CD4-positive, alpha-beta T cell (primary cell): ENCODE measurements around the gene UBE2F. TPM values are rescaled to one million over a fixed set of nuclear protein-coding genes. Genes with fewer than 3 reads are reported as not detected.

Source experiments
- ATAC-seq: fragments of 200-7000 bp; cut with Tn5 transposase; one replicate; pipeline ENCODE4 v1.10.0; 2022; ENCODE audit warnings: mild to moderate bottlenecking; ENCODE audit not compliant: poor library complexity
- CTCF ChIA-PET: fragments of 350-600 bp; sonication (Branson Sonifier 250); formaldehyde crosslinking; loops from one replicate; lab custom pipeline; 2021; ENCODE audit warnings: antibody characterized with exemption, inconsistent platforms; lab: Charles Lee
- POLR2A ChIA-PET: fragments of 350-600 bp; sonication (Branson Sonifier 250); formaldehyde crosslinking; loops from one replicate; lab custom pipeline; 2021; ENCODE audit warnings: antibody characterized with exemption, inconsistent platforms; lab: Charles Lee
- DNase-seq, 14 experiments: peaks; one replicate each; pipeline ENCODE4 v3.0.0-alpha.2; 2013 to 2020; ENCODE audit warnings: mixed read lengths in 2 of 14
- H3K27ac ChIP-seq, 2 donors: one replicate each; pipeline versions ENCODE4 v1.5.1 to v1.7.0; 2013; ENCODE audit warnings: low read length in 2 of 2, low read depth in 1 of 2, mild to moderate bottlenecking in 1 of 2
- H3K27me3 ChIP-seq, 2 experiments: 1 replicate in 1 of 2; 2 replicates in 1 of 2; pipeline versions ENCODE4 v1.6.1 to v1.7.0; 2013; ENCODE audit warnings: low read length in 2 of 2, control low read depth in 1 of 2, mild to moderate bottlenecking in 1 of 2, moderate library complexity in 1 of 2; ENCODE audit not compliant: insufficient read depth in 2 of 2, control insufficient read depth in 1 of 2
- H3K36me3 ChIP-seq: one replicate; pipeline ENCODE4 v1.6.1; 2013; ENCODE audit warnings: low read length, control low read depth; ENCODE audit not compliant: insufficient read depth
- H3K4me1 ChIP-seq: one replicate; pipeline ENCODE4 v1.6.1; 2013; ENCODE audit warnings: low read length, control low read depth; ENCODE audit not compliant: insufficient read depth
- H3K4me3 ChIP-seq: one replicate; pipeline ENCODE4 v1.5.1; 2013; ENCODE audit warnings: mild to moderate bottlenecking, low read length, moderate library complexity
- H3K9me3 ChIP-seq, 2 experiments: 1 replicate in 1 of 2; 2 replicates in 1 of 2; pipeline versions ENCODE4 v1.6.1 to v1.7.0; 2013; ENCODE audit warnings: low read length in 2 of 2, mild to moderate bottlenecking in 2 of 2, control low read depth in 1 of 2, moderate library complexity in 1 of 2; ENCODE audit not compliant: control insufficient read depth in 1 of 2, insufficient read depth in 1 of 2
- H3K27ac Mint-ChIP-seq: one replicate; pipeline ENCODE4 v1.8.0; 2020; ENCODE audit warnings: mixed read lengths
- H3K27me3 Mint-ChIP-seq: one replicate; pipeline ENCODE4 v1.8.0; 2021; ENCODE audit warnings: mixed read lengths
- H3K36me3 Mint-ChIP-seq: one replicate; pipeline ENCODE4 v1.8.0; 2021; ENCODE audit warnings: low read depth, mixed read lengths
- H3K4me1 Mint-ChIP-seq: one replicate; pipeline ENCODE4 v1.8.0; 2021; ENCODE audit warnings: low read depth, mixed read lengths
- H3K4me3 Mint-ChIP-seq: one replicate; pipeline ENCODE4 v1.8.0; 2020; ENCODE audit warnings: mild to moderate bottlenecking, mixed read lengths
- H3K9me3 Mint-ChIP-seq: one replicate; pipeline ENCODE4 v1.8.0; 2020; ENCODE audit warnings: mixed read lengths
- intact Hi-C, 2 experiments: fragments of 100-400 bp; cut with DNase I in 1 of 2; cut with micrococcal nuclease in 1 of 2; formaldehyde crosslinking; loops; one replicate each; pipeline versions ENCODE4 v1.15.1 to v1.9.0; 2023 to 2025; cut with DNase I, micrococcal nuclease
- total RNA-seq, 174 experiments: library from RNA in 2 of 174; stranded (reverse) in 2 of 174; gene quantifications; one replicate each; pipeline ENCODE4 v1.2.3 and lab custom pipeline; 2021 to 2026
- TF ChIP-seq, protein P1 (sequence below): fragments of 200-600 bp; IDR thresholded peaks from one replicate; pipeline ENCODE4 v1.8.0; 2022; ENCODE audit warnings: antibody characterized with exemption, mild to moderate bottlenecking

Gene UBE2F
- total RNA-seq, 2 experiments from 2014 or later = 23.2 to 27.4 TPM

- Mint-ChIP-seq H3K9me3 (no peaks in the 10 kb centered on the region), H3K4me1 (no peaks in the 10 kb centered on the region), H3K36me3 (peaks cover 69% of the 10 kb centered on the region), H3K27ac (no peak overlapping the region), H3K27me3 (no peaks in the 10 kb centered on the region), H3K4me3 (no peak overlapping the region)
- ATAC-seq (no peak), DNase-seq (no peak)
- no peaks in the 10 kb centered on the region for H3K9me3 ChIP-seq
- TF ChIP-seq, protein P1, sequence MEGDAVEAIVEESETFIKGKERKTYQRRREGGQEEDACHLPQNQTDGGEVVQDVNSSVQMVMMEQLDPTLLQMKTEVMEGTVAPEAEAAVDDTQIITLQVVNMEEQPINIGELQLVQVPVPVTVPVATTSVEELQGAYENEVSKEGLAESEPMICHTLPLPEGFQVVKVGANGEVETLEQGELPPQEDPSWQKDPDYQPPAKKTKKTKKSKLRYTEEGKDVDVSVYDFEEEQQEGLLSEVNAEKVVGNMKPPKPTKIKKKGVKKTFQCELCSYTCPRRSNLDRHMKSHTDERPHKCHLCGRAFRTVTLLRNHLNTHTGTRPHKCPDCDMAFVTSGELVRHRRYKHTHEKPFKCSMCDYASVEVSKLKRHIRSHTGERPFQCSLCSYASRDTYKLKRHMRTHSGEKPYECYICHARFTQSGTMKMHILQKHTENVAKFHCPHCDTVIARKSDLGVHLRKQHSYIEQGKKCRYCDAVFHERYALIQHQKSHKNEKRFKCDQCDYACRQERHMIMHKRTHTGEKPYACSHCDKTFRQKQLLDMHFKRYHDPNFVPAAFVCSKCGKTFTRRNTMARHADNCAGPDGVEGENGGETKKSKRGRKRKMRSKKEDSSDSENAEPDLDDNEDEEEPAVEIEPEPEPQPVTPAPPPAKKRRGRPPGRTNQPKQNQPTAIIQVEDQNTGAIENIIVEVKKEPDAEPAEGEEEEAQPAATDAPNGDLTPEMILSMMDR = no peak
- no peaks in the 10 kb centered on the region for H3K4me1 ChIP-seq
- intact Hi-C loops = no loop called here
- no peak overlapping the region for H3K27ac ChIP-seq
- no peaks in the 10 kb centered on the region for H3K27me3 ChIP-seq
- peaks cover 37% of the 10 kb centered on the region for H3K36me3 ChIP-seq
- ChIA-PET POLR2A (no interaction called here), CTCF (interaction anchor here (1.2 kb wide), 1 partner anchor 13 kb away, joined by 3 read pairs; no protein-coding TSS in a partner anchor)
- H3K4me3 ChIP-seq = no peak overlapping the region
These were observed 115.3 kb downstream of the UBE2F start for GRCh38 chr2:238082151-238082550.

GRCh38 chr2:238082827-238083226 lies 116.0 kb downstream of the UBE2F start:
- no peaks in the 10 kb centered on the region for H3K9me3 Mint-ChIP-seq
- no peaks in the 10 kb centered on the region for H3K27me3 Mint-ChIP-seq
- Histone ChIP-seq H3K4me3 (no peak overlapping the region), H3K36me3 (peaks cover 31% of the 10 kb centered on the region), H3K27ac (no peak overlapping the region), H3K9me3 (no peaks in the 10 kb centered on the region), H3K27me3 (no peaks in the 10 kb centered on the region), H3K4me1 (no peaks in the 10 kb centered on the region)
- CTCF ChIA-PET = interaction anchor here (1.2 kb wide), 1 partner anchor 13 kb away, joined by 3 read pairs; no protein-coding TSS in a partner anchor
- DNase-seq (no peak), ATAC-seq (no peak)
- POLR2A ChIA-PET = no interaction called here
- TF ChIP-seq, protein P1 = no peak
- H3K4me1 Mint-ChIP-seq = no peaks in the 10 kb centered on the region
- H3K4me3 Mint-ChIP-seq = no peak overlapping the region
- H3K27ac Mint-ChIP-seq = no peak overlapping the region
- H3K36me3 Mint-ChIP-seq = peaks cover 62% of the 10 kb centered on the region
- intact Hi-C loops = no loop called here

- Mint-ChIP-seq H3K4me1 (no peaks in the 10 kb centered on the region), H3K27ac (no peak overlapping the region), H3K36me3 (peaks cover 52% of the 10 kb centered on the region), H3K27me3 (no peaks in the 10 kb centered on the region), H3K9me3 (no peaks in the 10 kb centered on the region), H3K4me3 (no peak overlapping the region)
- H3K36me3 ChIP-seq = peaks cover 31% of the 10 kb centered on the region
- intact Hi-C loops = no loop called here
- H3K27ac ChIP-seq = no peak overlapping the region
- ChIA-PET CTCF (interaction anchor here (0.7 kb wide), 1 partner anchor 99 kb away, joined by 3 read pairs; no protein-coding TSS in a partner anchor), POLR2A (no interaction called here)
- H3K4me1 ChIP-seq = no peaks in the 10 kb centered on the region
- no peak for DNase-seq
- no peak overlapping the region for H3K4me3 ChIP-seq
- no peaks in the 10 kb centered on the region for H3K9me3 ChIP-seq
- no peaks in the 10 kb centered on the region for H3K27me3 ChIP-seq
- ATAC-seq = no peak
- TF ChIP-seq, protein P1 = no peak
These were observed 117.1 kb downstream of the UBE2F start for GRCh38 chr2:238083919-238084318.
